ENCODE results near the gene SCLT1.

Gene SCLT1

GRCh38 chr4:128871948-128872347 lies 221.4 kb downstream of the SCLT1 start:
- DNase-seq (ENCODE audit: low read depth in 2 of 2) = no peak

- DNase-seq (ENCODE audit: low read depth in 2 of 2) = no peak
Observed at GRCh38 chr4:128869776-128870509, 223.4 kb downstream of the SCLT1 start.

GRCh38 chr4:128868758-128869157 lies 224.6 kb downstream of the SCLT1 start:
- DNase-seq (ENCODE audit: low read depth in 2 of 2) = no peak

- DNase-seq (ENCODE audit: low read depth in 2 of 2) = no peak
Observed at GRCh38 chr4:128866691-128867090, 226.6 kb downstream of the SCLT1 start.

- DNase-seq (ENCODE audit: low read depth in 2 of 2) = no peak
Observed at GRCh38 chr4:128866269-128866668, 227.1 kb downstream of the SCLT1 start.

- no peak for DNase-seq (ENCODE audit: low read depth in 2 of 2)
Observed at GRCh38 chr4:128865132-128865531, 228.2 kb downstream of the SCLT1 start.

- DNase-seq (ENCODE audit: low read depth in 2 of 2) = peak; percentile 29 to 50
Observed at GRCh38 chr4:128863312-128864075, 229.8 kb downstream of the SCLT1 start.

GRCh38 chr4:128862608-128863311 lies 230.6 kb downstream of the SCLT1 start:
- peak in 1 of 2 donors; percentile 21 for DNase-seq (ENCODE audit: low read depth in 2 of 2)

GRCh38 chr4:128861856-128862518 lies 231.4 kb downstream of the SCLT1 start:
- no peak for DNase-seq (ENCODE audit: low read depth in 2 of 2)

GRCh38 chr4:128859887-128860677 lies 233.3 kb downstream of the SCLT1 start:
- DNase-seq (ENCODE audit: low read depth in 2 of 2) = no peak

GRCh38 chr4:128858879-128859671 lies 234.3 kb downstream of the SCLT1 start:
- DNase-seq (ENCODE audit: low read depth in 2 of 2) = no peak

- no peak for DNase-seq (ENCODE audit: low read depth in 2 of 2)
Observed at GRCh38 chr4:128856246-128856645, 237.1 kb downstream of the SCLT1 start.

- no peak for DNase-seq (ENCODE audit: low read depth in 2 of 2)
Observed at GRCh38 chr4:128855621-128856020, 237.7 kb downstream of the SCLT1 start.

- no peak for DNase-seq (ENCODE audit: low read depth in 2 of 2)
Observed at GRCh38 chr4:128854433-128854832, 238.9 kb downstream of the SCLT1 start.

- DNase-seq (ENCODE audit: low read depth in 2 of 2) = no peak
Observed at GRCh38 chr4:128853741-128854140, 239.6 kb downstream of the SCLT1 start.

GRCh38 chr4:128850252-128850651 lies 243.1 kb downstream of the SCLT1 start:
- DNase-seq (ENCODE audit: low read depth in 2 of 2) = no peak

- DNase-seq (ENCODE audit: low read depth in 2 of 2) = no peak
Observed at GRCh38 chr4:128848461-128848860, 244.9 kb downstream of the SCLT1 start.

- DNase-seq (ENCODE audit: low read depth in 2 of 2) = no peak
Observed at GRCh38 chr4:128847082-128847724, 246.1 kb downstream of the SCLT1 start.

- no peak for DNase-seq (ENCODE audit: low read depth in 2 of 2)
Observed at GRCh38 chr4:128846063-128846462, 247.3 kb downstream of the SCLT1 start.

GRCh38 chr4:128844931-128845330 lies 248.4 kb downstream of the SCLT1 start:
- DNase-seq (ENCODE audit: low read depth in 2 of 2) = no peak

Data from stimulated activated CD4-positive, alpha-beta T cell treated with anti-CD3 and anti-CD28 coated beads, Interleukin-1b, Interleukin-23, amount 100 ng/mL, for 1 hour (primary cell).